ENCODE results near the gene HOXC12.

The HOXC12 gene

GRCh38 chr12:53941187-53941586 lies 13.5 kb upstream of the HOXC12 start:
- DNase-seq: no peak

GRCh38 chr12:53941750-53942149 lies 13.0 kb upstream of the HOXC12 start:
- no peak for DNase-seq

- no peak for DNase-seq
Observed at GRCh38 chr12:53942467-53942997, 12.2 kb upstream of the HOXC12 start.

- DNase-seq: no peak
Observed at GRCh38 chr12:53944209-53944608, 10.5 kb upstream of the HOXC12 start.

GRCh38 chr12:53944907-53945847 lies 9.5 kb upstream of the HOXC12 start:
- no peak for DNase-seq

- no peak for DNase-seq
Observed at GRCh38 chr12:53947743-53948142, 7.0 kb upstream of the HOXC12 start.

- no peak for DNase-seq
Observed at GRCh38 chr12:53948650-53949593, 5.8 kb upstream of the HOXC12 start.

GRCh38 chr12:53949631-53950436 lies 4.9 kb upstream of the HOXC12 start:
- no peak for DNase-seq

- DNase-seq: no peak
Observed at GRCh38 chr12:53950437-53950773, 4.3 kb upstream of the HOXC12 start.

GRCh38 chr12:53950789-53951576 lies 3.7 kb upstream of the HOXC12 start:
- DNase-seq: no peak

- no peak for DNase-seq
Observed at GRCh38 chr12:53951577-53952334, 2.9 kb upstream of the HOXC12 start.

GRCh38 chr12:53952335-53952694 lies 2.4 kb upstream of the HOXC12 start:
- no peak for DNase-seq

- no peak for DNase-seq
Observed at GRCh38 chr12:53952871-53953734, 1.6 kb upstream of the HOXC12 start.

- no peak for DNase-seq
Observed at GRCh38 chr12:53953831-53954693, 641 bp upstream of the HOXC12 start.

GRCh38 chr12:53955036-53955775 lies 503 bp downstream of the HOXC12 start:
- no peak for DNase-seq

- no peak for DNase-seq
Observed at GRCh38 chr12:53955776-53956250, 1.1 kb downstream of the HOXC12 start.

GRCh38 chr12:53956251-53956887 lies 1.7 kb downstream of the HOXC12 start:
- no peak for DNase-seq
